Endodermal cell (in vitro differentiated cells): ENCODE measurements around the gene DNAJC9. TPM values are rescaled to one million over a fixed set of nuclear protein-coding genes. Genes with fewer than 3 reads are reported as not detected.
A peak's percentile ranks its signal among the peaks of the same experiment; 100 is the strongest.

ENCODE experiments used
- DNase-seq: peaks from one replicate; pipeline ENCODE4 v3.0.0-alpha.2; 2017
- H3K27ac ChIP-seq: 2 replicates; pipeline ENCODE4 v1.5.1; 2013; ENCODE audit warnings: mild to moderate bottlenecking, low read depth, low read length, moderate library complexity
- H3K27me3 ChIP-seq: 2 replicates; pipeline ENCODE4 v1.6.1; 2013; ENCODE audit warnings: mild to moderate bottlenecking, low read length, moderate library complexity; ENCODE audit not compliant: insufficient read depth, control insufficient read depth, poor library complexity, severe bottlenecking
- H3K36me3 ChIP-seq: 2 replicates; pipeline ENCODE4 v1.7.0; 2013; ENCODE audit warnings: mild to moderate bottlenecking, low read length, moderate library complexity; ENCODE audit not compliant: control insufficient read depth, insufficient read depth
- H3K4me1 ChIP-seq: one replicate; pipeline ENCODE4 v1.7.0; 2013; ENCODE audit warnings: low read length; ENCODE audit not compliant: control insufficient read depth, insufficient read depth
- H3K4me3 ChIP-seq: 2 replicates; pipeline ENCODE4 v1.5.1; 2013; ENCODE audit warnings: mild to moderate bottlenecking, low read length, moderate library complexity
- H3K9ac ChIP-seq: 2 replicates; pipeline ENCODE4 v1.6.1; 2013; ENCODE audit warnings: mild to moderate bottlenecking, low read length, moderate library complexity; ENCODE audit not compliant: poor library complexity, severe bottlenecking; ENCODE audit errors: extremely low read depth
- H3K9me3 ChIP-seq: 2 replicates; pipeline ENCODE4 v1.6.1; 2013; ENCODE audit warnings: mild to moderate bottlenecking, low read length, moderate library complexity; ENCODE audit not compliant: control insufficient read depth
- H3K27ac Mint-ChIP-seq: 2 replicates; pipeline ENCODE4 v1.8.0; 2020; ENCODE audit warnings: mixed read lengths
- H3K27me3 Mint-ChIP-seq: 2 replicates; pipeline ENCODE4 v1.8.0; 2021; ENCODE audit warnings: mild to moderate bottlenecking, mixed read lengths; ENCODE audit not compliant: insufficient read depth
- H3K36me3 Mint-ChIP-seq: 2 replicates; pipeline ENCODE4 v1.8.0; 2020; ENCODE audit warnings: low read depth, mixed read lengths
- H3K4me1 Mint-ChIP-seq: 2 replicates; pipeline ENCODE4 v1.8.0; 2020; ENCODE audit warnings: mixed read lengths
- H3K4me3 Mint-ChIP-seq: 2 replicates; pipeline ENCODE4 v1.8.0; 2020; ENCODE audit warnings: mild to moderate bottlenecking, moderate library complexity, mixed read lengths
- H3K9me3 Mint-ChIP-seq: 2 replicates; pipeline ENCODE4 v1.8.0; 2020; ENCODE audit warnings: mild to moderate bottlenecking, mixed read lengths
- CTCF ChIP-seq: fragments of 200-600 bp; sonication (generic); conservative IDR thresholded peaks from 2 replicates; pipeline ENCODE4 v1.5.0; 2021; ENCODE audit warnings: antibody characterized with exemption, mild to moderate bottlenecking
- WGBS, 2 experiments: methylation state at CpG; one replicate each; pipeline versions ENCODE4 v1.1.5 to v1.1.7; 2013; ENCODE audit warnings: missing lambda C conversion rate in 2 of 2, mixed read lengths in 1 of 2; ENCODE audit not compliant: insufficient coverage in 1 of 2, insufficient read length in 1 of 2; 5-methylcytosine and 5-hydroxymethylcytosine counted together
- total RNA-seq, 2 donors: library from RNA; stranded (reverse); fragmentation: NEBNext Ultra II Directional in 1 of 2; extraction: Animal tissue kit (Norgen Biotek cat#: 25700) in 1 of 2; gene quantifications; 2 replicates in 1 of 2; 3 replicates in 1 of 2; pipeline ENCODE4 v1.2.1, GENCODE V29; 2021

DNAJC9 gene
- total RNA-seq, 2 donors from 2014 or later: 33.3 to 37.1 TPM

GRCh38 chr10:73252445-73253224 is 5.6 kb upstream of the DNAJC9 start, which contains the start of gene MRPS16:
Gene MRPS16, minus strand, starts transcription at chr10:73252644. Its CDS starts 162 bp downstream, at chr10:73252482.
- Mint-ChIP-seq H3K27ac (peak within 1 kb of the TSS; percentile 99), H3K9me3 (peaks cover 5% of the 10 kb centered on the region), H3K4me1 (peaks cover 14% of the 10 kb centered on the region), H3K4me3 (peak within 1 kb of the TSS; percentile 92), H3K27me3 (no peaks in the 10 kb centered on the region), H3K36me3 (peaks cover 15% of the 10 kb centered on the region)
- TF ChIP-seq CTCF: no peak
- H3K4me1 ChIP-seq: peaks cover 3% of the 10 kb centered on the region
- H3K9ac ChIP-seq: peak within 1 kb of the TSS; percentile 88
- H3K27me3 ChIP-seq: no peaks in the 10 kb centered on the region
- DNase-seq: peak; percentile 98
- peak within 1 kb of the TSS; percentile 71 for H3K27ac ChIP-seq
- peak within 1 kb of the TSS; percentile 99 for H3K4me3 ChIP-seq
- H3K36me3 ChIP-seq: peaks cover 25% of the 10 kb centered on the region
- peaks cover 7% of the 10 kb centered on the region for H3K9me3 ChIP-seq
- whole genome bisulfite sequencing, 2 experiments: 0 to 1% methylated on average over 34 to 50 of the region's 51 CpGs

DNA sequence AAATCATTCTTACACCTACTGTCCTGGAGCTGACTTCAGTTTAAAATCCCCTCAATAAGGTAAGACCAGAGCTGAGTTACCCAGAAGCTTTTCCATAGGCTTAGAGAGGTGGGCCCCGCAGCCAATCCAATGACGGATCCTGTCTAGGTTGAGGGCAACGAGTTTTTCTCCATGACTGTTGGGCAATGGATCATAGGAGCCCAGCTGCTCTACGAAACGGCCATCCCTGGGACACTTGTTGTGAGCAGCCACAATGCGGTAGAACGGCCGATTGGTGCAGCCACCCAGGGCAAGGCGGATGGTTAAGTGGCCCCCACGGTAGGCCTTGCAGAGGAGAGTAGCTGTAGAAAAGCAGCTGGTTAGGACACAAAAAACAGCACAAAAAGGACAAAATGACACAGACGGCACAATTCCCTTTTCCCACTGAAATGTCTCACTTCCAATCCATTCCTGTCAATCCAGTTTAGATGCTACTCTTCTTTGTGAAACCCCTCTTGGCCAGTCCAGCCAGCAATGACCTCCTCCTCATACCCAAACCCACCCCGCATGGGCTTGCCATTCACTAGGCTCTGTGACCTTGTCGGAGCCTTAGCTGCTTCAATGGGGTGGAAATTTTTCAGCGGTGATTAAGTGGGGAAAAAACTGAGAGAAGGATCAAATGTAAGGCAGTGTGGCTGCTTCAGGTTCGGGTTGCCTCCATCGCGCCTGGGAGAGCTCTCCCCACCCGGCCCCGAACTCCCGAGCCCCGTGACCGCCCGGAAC is 4.8 kb upstream of the DNAJC9 start:
- TF ChIP-seq CTCF: no peak
- Histone ChIP-seq H3K4me1 (peaks cover 3% of the 10 kb centered on the region), H3K9me3 (no peaks in the 10 kb centered on the region), H3K27ac (peak overlapping the region; percentile 50), H3K4me3 (peak overlapping the region; percentile 99), H3K27me3 (no peaks in the 10 kb centered on the region), H3K36me3 (peaks cover 25% of the 10 kb centered on the region), H3K9ac (peak overlapping the region; percentile 88)
- no peaks in the 10 kb centered on the region for H3K9me3 Mint-ChIP-seq
- H3K4me3 Mint-ChIP-seq: peak overlapping the region; percentile 92
- H3K27ac Mint-ChIP-seq: peak overlapping the region; percentile 99
- 18 to 39% methylated on average over 7 to 23 of the region's 23 CpGs for WGBS, 2 experiments
- H3K27me3 Mint-ChIP-seq: no peaks in the 10 kb centered on the region
- peak; percentile 71 for DNase-seq
- H3K4me1 Mint-ChIP-seq: peaks cover 18% of the 10 kb centered on the region
- H3K36me3 Mint-ChIP-seq: peaks cover 15% of the 10 kb centered on the region

DNA sequence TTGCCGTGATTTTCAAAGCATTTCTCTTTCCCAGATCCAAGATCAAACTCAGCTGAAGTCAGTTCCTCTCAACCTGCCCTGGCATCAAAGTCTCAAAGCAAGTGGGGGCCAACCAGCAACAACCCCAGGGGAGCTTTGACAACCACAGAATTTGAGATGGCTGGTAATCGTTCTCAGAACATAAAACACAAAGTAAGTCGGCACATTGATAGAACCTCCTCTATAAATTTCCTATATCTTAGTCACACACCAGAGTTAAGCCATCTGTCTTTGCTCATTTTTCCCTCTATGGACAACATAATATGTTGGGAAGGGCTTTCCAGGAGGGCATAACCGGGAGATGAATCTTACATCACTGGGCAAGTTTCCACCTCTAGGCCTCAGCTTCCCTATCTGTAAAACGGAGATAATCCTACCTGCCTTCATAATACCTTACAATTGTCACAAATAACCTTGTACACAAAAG is 1.2 kb upstream of the DNAJC9 start:
- Mint-ChIP-seq H3K4me3 (peak overlapping the region; percentile 93), H3K9me3 (no peaks in the 10 kb centered on the region), H3K27me3 (no peaks in the 10 kb centered on the region), H3K27ac (peak overlapping the region; percentile 97), H3K4me1 (peaks cover 31% of the 10 kb centered on the region), H3K36me3 (peaks cover 41% of the 10 kb centered on the region)
- Histone ChIP-seq H3K27me3 (no peaks in the 10 kb centered on the region), H3K4me1 (peaks cover 8% of the 10 kb centered on the region), H3K36me3 (peaks cover 45% of the 10 kb centered on the region), H3K4me3 (peak overlapping the region; percentile 96), H3K9me3 (no peaks in the 10 kb centered on the region), H3K27ac (no peak overlapping the region), H3K9ac (no peak overlapping the region)
- 84 to 92% methylated on average over 2 to 5 of the region's 5 CpGs for WGBS, 2 experiments
- TF ChIP-seq CTCF: no peak
- no peak for DNase-seq
